ENCODE data around the gene TSPAN32.
"Not testable (repeated sequence)": the region's sequence is repeated elsewhere in the genome, so short reads cannot be mapped to it uniquely, and the experiment has no call there.

Gene TSPAN32

DNA sequence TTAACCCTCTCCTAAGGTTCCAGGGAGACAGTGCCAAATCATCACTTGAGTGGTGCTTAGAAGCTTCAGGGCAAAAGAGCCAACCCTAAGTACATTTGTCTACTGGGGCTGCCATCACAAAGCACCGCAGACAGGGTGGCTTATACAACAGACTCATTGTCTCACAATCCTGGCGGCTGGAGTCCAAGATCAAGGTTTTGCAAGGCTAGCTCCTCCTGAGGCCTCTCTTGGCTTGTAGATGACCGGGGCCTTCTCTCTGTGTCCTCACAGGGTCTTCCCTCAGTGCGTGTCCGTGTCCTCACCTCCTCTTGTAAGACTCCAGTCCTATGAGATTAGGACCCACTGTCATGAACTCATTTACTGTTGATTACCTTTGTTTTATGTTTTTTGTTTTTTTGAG is 41.2 kb downstream of the TSPAN32 start:
- no peak for DNase-seq (ENCODE audit: low read depth)

DNA sequence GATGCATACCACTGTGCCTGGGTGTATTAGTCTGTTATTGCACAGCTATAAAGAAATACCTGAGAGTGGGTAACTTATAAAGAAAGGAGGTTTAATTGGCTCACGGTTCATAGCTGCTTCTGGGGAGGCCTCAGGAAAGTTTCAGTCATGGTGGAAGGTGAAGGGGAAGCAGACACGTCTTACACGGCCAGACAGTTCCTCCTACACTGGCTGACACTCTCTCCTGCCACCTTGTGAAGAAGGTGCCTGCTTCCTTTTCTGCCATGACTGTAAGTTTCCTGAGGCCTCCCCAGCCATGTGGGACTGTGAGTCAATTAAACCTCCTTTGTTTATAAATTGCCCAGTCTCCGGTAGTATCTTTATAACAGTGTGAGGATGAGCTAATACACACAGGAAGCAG is 41.7 kb downstream of the TSPAN32 start:
- no peak for DNase-seq (ENCODE audit: low read depth)

- no peak for DNase-seq (ENCODE audit: low read depth)
These were observed 43.2 kb downstream of the TSPAN32 start for GRCh38 chr11:2345050-2345449.

GRCh38 chr11:2346014-2346413 is 44.2 kb downstream of the TSPAN32 start:
- no peak for DNase-seq (ENCODE audit: low read depth)

DNA sequence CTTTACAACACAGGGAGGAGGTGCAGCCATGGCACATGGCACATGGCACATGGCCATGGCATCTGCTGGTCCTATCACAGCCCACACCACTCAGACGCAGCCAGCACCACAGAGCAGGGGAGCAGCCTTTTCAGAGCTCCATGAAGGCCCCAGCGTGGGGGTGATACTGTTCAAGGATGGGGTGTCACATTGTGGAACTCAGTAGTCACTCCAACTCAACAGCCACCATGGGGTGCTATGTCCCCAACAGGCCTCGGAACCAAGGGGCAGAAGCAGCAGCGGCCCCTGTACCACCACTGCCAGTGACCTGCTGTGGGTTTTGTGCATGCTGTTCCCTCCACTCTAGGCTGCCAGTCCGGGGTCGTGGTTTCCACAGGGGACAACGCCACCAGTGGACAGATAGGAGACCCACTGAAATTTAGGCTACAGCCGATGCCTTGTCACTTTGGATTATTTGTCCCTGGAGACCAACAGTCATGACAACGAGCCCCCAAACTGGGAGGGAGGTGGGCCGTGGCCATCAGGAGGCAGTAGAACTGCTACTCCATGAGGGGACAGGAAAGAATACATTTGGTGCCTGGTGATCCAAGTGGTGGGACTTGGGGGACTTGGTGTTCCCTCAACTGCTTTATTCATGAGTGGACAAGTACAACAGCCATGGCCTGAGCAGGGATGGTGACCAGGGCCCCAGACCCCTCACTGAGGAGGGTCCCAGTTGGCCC is 44.9 kb downstream of the TSPAN32 start:
- no peak for DNase-seq (ENCODE audit: low read depth)

- DNase-seq (ENCODE audit: low read depth), result no peak
These were observed 45.6 kb downstream of the TSPAN32 start for GRCh38 chr11:2347308-2347830.

GRCh38 chr11:2348986-2349385 is 47.2 kb downstream of the TSPAN32 start:
- no peak for DNase-seq (ENCODE audit: low read depth)

DNA sequence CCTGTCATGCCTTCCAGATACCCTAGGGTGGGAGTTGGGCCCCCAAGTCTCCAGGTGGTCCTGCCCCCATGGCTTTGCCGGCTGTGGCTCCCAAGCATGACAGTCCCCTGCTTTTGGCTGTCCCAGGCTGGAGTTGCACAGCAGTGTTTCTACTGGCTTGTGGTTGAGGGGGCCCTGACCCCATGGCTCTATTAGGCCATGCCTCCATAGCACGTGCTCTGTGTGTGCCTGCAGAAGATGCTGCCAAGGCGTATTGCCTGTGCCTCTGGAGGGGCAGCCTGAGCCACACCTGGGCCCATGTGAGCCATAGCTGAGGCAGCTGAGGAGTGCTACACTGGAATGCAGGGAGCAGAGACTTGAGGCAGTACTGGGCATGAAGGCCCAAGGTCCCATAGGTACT is 49.9 kb downstream of the TSPAN32 start:
- DNase-seq (ENCODE audit: low read depth), result no peak

DNA sequence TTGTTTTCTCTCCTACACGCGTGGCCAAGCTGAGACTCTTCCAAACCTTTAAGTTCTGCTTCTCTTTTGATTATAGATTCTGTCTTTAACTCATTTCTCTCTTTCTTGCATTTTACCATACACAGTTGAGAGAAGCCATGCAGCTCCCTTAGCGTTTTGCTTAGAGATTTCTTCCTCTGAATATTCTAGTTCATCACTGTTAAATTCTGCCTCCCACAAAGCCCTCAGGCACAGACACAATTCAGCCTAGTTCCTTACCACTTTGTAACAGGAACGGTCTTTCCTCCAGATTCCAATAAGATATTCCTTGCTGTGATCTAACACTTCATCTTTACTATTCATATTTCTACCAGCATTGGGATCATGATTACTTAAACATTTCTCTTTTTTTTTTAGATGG is 50.6 kb downstream of the TSPAN32 start:
- DNase-seq (ENCODE audit: low read depth), result no peak

DNA sequence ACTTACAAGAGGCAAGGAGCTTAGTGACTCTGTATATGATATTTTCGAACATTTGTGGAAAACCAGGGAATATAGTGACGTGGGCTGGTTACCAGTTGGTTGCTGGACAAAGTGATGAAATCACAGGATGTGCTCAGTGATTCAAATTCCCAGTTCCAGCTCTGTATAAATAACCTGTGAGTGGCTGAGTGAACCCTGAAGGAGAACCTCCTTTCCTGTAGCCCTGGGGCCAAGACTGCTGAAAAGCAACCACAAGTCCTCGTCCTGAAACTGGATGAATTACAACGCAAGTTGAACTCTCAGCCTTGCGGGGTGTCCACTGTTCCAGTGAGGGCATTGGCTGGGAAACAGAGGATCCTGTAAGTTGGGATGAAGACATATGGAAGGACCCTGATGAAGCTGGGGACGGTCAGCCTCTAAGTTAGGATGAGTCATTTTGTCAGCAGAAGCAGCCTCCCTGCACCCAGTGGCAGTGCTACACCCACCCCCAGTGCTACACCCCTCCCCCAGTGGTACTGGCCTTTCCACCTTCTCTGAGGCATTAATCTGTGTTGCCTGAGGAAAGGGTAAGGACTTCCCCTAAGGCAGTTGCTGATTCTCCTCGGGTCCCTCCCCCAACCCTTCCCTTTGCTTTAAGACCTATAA is 53.3 kb downstream of the TSPAN32 start:
- no peak for DNase-seq (ENCODE audit: low read depth)

DNA sequence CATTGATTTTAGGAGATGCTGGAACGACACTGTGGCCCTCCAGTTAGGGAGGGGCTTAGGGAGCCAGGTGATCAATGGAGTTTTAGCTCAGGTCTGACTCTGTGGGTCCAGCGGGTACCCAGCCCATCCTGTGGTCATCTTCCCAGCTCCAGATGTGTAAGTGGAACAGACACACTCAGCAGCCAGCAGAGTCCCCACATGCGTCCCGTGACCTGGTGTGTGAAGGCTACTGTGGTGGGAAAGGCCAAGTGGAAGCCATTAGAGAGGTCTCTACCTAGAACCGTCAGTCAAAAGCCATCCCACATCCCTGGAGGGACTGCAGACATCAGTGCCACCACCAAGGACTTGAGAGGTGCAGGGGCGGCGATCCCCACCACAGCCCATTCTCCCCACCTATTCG is 55.4 kb downstream of the TSPAN32 start:
- DNase-seq (ENCODE audit: low read depth), result no peak

DNA sequence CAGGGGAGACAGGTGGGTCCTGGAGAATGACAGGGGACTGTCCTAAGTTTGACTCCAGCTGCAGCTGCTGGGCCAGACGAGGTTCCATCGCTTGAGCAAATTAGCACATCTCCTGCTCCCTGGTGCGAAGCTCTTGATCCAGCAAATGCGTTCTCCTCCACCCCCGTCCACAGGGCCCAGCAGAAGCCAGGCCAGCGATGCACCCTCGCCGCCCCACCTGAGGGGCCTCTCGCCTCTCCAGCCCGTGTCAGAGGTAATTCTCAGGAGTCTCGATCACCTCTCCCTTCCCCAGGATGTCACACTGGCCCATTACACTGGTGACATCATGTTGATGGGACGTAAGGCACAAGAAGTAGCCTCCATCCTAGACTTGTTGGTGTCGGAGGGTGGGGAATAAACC is 55.8 kb downstream of the TSPAN32 start:
- not testable (repeated sequence) for DNase-seq (ENCODE audit: low read depth)

DNA sequence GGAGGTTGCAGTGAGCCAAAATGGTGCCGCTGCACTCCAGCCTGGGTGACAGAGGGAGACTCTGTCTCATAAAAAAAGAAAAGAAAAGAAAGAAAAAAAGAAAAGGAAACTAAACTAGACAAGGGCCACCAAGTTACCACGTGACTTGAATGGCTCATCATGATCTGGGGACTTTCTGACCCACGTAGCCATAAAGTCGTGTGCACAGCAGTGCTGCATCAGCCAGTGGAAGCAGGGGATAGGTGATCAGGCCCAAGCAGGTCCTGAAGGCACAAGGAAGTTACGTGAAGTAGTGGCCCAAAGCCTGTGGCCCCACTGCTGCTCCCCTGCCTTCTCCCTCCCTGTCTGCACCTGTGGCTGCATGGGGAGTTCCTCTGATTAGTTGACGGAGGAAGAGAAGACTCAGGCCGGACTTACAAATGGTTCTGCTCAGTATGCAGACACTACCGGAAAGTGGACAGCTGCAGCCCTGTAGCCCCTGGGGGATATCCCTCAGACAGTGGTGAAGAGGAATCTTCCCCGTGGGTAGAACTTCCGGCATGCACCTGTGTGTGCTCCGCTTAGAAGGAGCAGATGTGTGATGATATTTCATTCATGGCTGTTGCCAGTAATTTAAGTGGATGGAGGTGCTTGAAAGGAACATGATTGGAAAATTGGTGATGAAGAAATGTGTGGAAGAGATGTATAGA is 57.1 kb downstream of the TSPAN32 start:
- DNase-seq (ENCODE audit: low read depth), result no peak

- no peak for DNase-seq (ENCODE audit: low read depth)
These were observed 57.7 kb downstream of the TSPAN32 start for GRCh38 chr11:2359557-2359956.

DNA sequence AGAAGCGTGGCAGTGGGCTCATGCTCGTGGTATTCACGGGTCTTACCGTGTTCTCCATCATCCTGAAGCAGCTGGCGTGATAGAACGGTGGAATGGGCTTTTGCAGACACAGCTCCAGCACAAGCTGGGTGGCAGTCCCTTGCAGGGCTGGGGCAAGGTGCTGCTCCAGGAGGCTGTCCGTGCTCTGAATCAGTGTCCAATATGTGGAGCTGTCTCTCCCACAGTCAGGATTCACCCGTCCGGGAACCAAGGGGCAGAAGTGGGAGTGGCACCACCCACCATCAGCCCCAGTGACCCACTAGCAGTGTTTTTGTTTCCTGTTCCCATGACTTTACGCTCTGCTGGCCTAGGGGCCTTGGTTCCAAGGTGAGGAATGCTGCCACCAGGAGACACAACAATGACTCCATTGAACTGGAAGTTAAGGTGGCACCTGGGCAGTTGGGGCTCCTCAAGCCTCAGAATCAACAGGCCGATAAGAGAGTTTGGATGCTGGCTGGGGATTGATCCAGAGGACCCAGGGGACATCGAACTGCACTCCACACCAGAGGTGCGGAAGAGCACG is 58.3 kb downstream of the TSPAN32 start:
- no peak for DNase-seq (ENCODE audit: low read depth)

DNA sequence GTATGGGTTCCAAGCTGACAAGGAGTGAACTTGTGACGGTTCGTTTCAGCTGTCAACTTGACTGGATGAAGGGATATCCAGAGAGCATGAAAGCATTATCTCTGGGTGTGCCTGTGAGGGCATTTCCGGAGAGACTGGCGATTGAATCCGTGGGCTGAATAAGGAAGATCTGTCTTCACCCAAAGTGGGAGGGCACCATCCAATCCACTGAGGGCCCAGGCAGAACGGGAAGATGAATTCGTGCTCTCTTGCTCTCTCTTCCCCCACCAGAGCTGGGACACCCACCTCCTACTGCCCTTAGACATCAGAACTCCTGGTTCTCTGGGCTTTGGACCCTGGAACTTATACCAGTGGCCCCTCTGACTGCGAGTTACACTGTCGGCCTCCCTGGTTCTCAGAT is 59.8 kb downstream of the TSPAN32 start:
- DNase-seq (ENCODE audit: low read depth), result no peak

GRCh38 chr11:2362414-2362813 is 60.6 kb downstream of the TSPAN32 start:
- DNase-seq (ENCODE audit: low read depth), result no peak

DNA sequence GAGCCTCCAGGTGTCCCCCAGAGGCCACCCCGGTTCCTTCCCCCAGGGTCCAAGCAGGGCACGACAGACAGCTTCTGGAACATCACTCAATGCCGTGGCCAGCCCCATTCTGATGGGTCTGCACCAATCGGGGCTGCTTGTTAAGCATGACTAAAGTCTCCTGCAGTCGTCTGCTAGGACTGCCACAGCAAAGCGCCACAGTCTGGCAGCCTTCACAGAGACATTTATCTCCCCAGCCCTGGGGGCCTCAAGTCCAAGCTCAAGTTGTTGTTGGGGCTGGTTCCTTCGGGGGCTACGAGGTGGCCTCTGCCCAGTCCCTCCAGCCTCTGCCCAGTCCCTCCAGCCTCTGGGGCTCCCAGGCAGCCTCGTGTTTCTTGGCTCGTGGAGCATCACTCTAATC is 61.3 kb downstream of the TSPAN32 start:
- no peak for DNase-seq (ENCODE audit: low read depth)

- no peak for DNase-seq (ENCODE audit: low read depth)
These were observed 62.0 kb downstream of the TSPAN32 start for GRCh38 chr11:2363577-2364370.

GRCh38 chr11:2364386-2364785 is 62.6 kb downstream of the TSPAN32 start:
- not testable (repeated sequence) for DNase-seq (ENCODE audit: low read depth)

DNA sequence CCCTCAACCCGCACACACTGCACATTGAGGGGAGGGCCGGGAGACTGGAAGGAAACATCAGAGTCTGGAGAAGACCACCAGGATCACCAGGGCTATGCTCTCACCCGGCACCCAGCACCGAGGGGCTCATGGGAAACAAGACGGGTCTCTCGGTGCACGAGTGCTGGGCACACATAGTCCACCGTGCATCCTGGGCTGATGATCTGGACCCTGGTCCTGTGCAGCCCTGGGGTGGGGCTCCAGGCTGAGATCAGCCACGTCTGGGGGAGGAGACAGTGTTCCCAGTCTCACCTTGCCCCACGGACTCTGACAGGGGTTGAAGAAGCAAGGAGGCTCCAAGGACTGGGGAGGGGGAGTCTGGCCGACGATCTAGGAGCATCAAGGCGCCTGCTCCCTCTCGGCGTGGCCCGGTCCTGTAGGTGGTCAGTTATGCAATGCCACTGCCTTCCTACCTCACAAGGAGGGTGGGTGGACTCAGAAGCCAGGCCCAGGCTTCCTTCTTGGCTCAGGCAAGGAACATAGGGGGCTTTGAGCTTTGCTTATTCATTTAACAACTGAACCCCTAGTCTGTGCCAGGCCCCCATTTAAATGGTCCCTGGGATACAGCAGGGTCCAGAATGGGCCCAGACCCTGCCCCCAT is 63.9 kb downstream of the TSPAN32 start:
- DNase-seq (ENCODE audit: low read depth), result no peak
